Fibroblast of peridontal ligament (primary cell): Measurements from ENCODE around the gene HIPK1.
"Not testable (repeated sequence)": the region's sequence is repeated elsewhere in the genome, so short reads cannot be mapped to it uniquely, and the experiment has no call there.

Experiments used
- DNase-seq: peaks from one replicate; pipeline ENCODE4 v3.0.0-alpha.2; 2010; ENCODE audit errors: extremely low read depth

Gene HIPK1

GRCh38 chr1:113943028-113943811 lies 14.1 kb downstream of the HIPK1 start:
- peak; percentile 64 for DNase-seq

- no peak for DNase-seq
These were observed 16.2 kb downstream of the HIPK1 start for GRCh38 chr1:113945329-113945728.

DNA sequence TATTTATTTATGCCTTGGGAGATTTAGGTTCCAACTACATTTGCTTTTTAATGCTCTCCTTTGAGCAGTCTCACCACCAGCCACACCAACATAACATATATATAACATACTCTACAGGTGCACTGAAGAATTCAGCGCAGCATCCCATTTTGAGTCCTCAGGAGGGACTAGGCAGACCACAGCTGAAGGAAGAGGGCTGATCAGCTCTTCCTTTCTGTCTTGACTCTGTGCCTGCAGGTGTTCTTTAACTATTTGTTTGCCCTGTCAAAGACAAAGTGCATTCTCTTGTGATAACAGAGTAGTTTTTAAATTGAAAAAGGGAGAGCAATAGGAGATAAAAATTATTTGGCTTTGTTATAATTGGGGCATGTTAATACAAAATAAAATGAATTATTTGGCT lies 17.0 kb downstream of the HIPK1 start:
- DNase-seq = no peak

DNA sequence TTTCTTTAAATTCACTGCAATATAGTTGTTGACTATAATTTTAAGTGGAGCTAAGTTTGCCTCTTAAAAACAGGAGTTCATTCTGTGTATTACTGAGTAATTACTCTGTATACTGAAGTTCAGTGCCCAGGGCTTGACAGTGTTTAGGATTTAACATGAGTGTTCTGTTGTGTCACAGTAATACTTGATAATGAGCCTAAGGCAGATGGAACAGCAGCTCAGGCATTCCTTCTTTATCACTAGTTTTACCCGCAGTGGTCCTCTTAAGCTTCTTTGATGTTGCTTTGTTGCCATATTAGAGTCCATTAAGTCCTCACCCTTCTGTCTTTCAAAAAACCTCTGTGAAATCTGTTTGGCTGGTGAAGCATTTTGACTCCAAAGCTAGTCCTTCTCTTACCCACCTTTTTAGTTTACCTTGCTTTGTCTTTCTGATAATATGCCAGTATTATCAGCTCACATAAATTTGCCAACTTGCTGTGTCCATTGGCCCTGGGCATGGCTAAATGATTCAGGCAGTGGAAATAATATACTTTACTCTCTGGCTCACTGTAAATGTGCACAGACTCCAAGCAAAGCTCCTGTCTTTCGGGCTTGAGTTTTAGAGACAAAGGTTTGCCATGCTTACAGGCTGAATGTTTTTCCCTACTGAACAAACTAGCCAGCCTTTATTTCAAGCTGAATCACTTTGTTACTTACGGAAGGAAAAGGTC lies 17.7 kb downstream of the HIPK1 start:
- peak; percentile 13 for DNase-seq

DNA sequence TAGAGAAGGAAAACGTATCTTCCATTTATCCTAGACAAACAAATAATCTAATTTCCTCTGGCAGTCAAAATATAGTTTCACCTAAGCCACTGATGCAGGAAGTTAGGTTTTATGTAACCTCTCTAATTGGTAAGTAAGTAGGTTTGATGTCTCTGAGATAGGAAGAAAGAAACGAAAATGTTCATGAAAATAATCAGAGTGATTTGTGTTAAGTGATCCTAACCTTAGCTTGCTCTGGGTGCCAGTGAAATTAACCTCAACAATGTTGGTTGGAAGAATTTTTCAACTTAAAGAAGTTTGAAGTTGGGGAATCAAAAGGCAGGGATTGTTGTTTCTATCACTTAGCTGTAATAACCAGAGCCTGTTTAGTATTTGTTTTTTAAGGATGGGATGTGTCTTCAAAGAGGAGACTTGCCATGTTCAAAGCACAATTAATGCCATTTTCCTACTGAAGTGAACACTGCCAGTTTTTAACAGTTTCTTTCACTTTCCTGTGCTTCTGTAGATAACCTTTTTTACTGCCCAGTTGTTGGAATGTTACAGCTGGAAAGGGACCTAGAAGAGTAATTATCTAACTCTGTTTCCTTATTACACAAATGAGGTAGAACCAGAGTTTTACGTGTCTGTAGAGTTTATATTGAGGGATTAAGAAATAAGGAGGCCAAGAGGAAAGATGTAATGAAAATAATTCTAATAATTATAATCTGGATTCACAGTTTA lies 18.4 kb downstream of the HIPK1 start:
- DNase-seq = peak; percentile 15

GRCh38 chr1:113948151-113948550 lies 19.0 kb downstream of the HIPK1 start:
- DNase-seq = not testable (repeated sequence)

GRCh38 chr1:113949007-113949406 lies 19.9 kb downstream of the HIPK1 start:
- DNase-seq = peak; percentile 35

- DNase-seq = no peak
These were observed 21.8 kb downstream of the HIPK1 start for GRCh38 chr1:113950908-113951307.

- DNase-seq = no peak
These were observed 22.6 kb downstream of the HIPK1 start for GRCh38 chr1:113951719-113952118.

GRCh38 chr1:113957984-113958383 lies 28.9 kb downstream of the HIPK1 start:
- DNase-seq = no peak

- DNase-seq = no peak
These were observed 29.6 kb downstream of the HIPK1 start for GRCh38 chr1:113958691-113959090.

GRCh38 chr1:113963281-113963906 lies 34.3 kb downstream of the HIPK1 start:
- peak; percentile 56 for DNase-seq

- no peak for DNase-seq
These were observed 36.7 kb downstream of the HIPK1 start for GRCh38 chr1:113965703-113966412.

GRCh38 chr1:113972954-113973353 lies 43.8 kb downstream of the HIPK1 start:
- no peak for DNase-seq

- DNase-seq = peak; percentile 48
These were observed 46.2 kb downstream of the HIPK1 start for GRCh38 chr1:113975211-113975895.

DNA sequence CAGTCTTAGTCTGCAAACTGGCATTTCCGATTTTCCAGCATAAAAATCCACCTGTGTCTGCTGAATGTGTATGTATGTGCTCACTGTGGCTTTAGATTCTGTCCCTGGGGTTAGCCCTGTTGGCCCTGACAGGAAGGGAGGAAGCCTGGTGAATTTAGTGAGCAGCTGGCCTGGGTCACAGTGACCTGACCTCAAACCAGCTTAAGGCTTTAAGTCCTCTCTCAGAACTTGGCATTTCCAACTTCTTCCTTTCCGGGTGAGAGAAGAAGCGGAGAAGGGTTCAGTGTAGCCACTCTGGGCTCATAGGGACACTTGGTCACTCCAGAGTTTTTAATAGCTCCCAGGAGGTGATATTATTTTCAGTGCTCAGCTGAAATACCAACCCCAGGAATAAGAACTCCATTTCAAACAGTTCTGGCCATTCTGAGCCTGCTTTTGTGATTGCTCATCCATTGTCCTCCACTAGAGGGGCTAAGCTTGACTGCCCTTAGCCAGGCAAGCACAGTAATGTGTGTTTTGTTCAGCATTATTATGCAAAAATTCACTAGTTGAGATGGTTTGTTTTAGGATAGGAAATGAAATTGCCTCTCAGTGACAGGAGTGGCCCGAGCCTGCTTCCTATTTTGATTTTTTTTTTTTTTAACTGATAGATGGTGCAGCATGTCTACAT lies 47.6 kb downstream of the HIPK1 start:
- peak; percentile 71 for DNase-seq

- DNase-seq = no peak
These were observed 48.8 kb downstream of the HIPK1 start for GRCh38 chr1:113977906-113978305.

DNA sequence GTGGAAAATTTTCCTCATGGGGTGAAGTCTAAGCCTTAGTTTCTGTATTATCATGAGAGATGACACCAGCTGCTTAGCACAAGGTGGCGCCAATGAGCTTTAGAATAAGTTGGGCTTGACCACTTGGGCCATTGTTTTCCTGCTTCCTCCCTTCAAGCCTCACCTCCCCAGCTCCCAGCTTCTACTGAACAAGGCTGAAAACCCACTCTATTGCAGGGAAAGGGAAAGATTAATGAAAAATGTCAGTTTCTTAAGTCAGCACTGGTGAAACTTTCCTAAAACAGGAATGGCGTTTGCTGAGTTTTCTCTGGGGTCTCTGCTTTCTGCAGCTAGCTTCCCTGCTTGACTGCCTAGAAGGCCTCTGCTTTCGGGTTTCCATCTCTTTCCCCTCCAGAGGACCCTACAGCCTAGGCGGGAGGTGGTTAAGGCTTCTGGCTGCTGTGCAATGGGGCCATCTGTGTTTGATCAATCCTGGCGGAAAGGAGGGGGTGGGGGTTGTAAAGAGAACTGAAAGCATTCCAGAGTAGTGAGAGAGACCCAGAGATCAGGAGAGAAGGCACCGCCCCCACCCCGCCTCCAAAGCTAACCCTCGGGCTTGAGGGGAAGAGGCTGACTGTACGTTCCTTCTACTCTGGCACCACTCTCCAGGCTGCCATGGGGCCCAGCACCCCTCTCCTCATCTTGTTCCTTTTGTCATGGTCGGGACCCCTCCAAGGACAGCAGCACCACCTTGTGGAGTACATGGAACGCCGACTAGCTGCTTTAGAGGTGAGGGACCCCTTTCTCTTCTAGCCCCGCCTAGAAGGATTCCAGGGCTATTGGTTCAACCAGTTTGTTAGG lies 50.0 kb downstream of the HIPK1 start, which contains the start of gene OLFML3:
Gene OLFML3 (plus strand): TSS at position 612 of the 840 bp plus-strand sequence. CDS start 43 bp downstream, at position 655.
- peak; percentile 97 for DNase-seq

DNA sequence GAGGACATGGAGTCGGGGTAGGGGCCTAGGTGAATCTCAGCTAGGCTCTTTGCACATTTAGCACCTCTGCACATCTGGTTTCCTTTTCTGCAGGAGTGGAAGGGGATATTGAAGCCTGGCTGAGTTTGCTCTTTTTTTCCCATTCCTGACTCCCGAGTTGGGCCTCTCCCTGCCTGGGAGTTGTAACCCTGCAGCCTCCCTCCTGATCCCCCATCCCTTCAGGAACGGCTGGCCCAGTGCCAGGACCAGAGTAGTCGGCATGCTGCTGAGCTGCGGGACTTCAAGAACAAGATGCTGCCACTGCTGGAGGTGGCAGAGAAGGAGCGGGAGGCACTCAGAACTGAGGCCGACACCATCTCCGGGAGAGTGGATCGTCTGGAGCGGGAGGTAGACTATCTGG lies 51.0 kb downstream of the HIPK1 start:
- peak; percentile 57 for DNase-seq
